NCI-H1092 (cell line): ENCODE data around the gene MTAP.
"Not testable (repeated sequence)": the region's sequence is repeated elsewhere in the genome, so short reads cannot be mapped to it uniquely, and the experiment has no call there.

Experiments
- DNase-seq: peaks from one replicate; lab custom pipeline; 2025; lab: John Stamatoyannopoulos, UW

The MTAP gene

GRCh38 chr9:21919377-21920362 is 117.2 kb downstream of the MTAP start:
- DNase-seq = no peak

- DNase-seq = no peak
These were observed 121.3 kb downstream of the MTAP start for GRCh38 chr9:21923694-21924093.

DNA sequence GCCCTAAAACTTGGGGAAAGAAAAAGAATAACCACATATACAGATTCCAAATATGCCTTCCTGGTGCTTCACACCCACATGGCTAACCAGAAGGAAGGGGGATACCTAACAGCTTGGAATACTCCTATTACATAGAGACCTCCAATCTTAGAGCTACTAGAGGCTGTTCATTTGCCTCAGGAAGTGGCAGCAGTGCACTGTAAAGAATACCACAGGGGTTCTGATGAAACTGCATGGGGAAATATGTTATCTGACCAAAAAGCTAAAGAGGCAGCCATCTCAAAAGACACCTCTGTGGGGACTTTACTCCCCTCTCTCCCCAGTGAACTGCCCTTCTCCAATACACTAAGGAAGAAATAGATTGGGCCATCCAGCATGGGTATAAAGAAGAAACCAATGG is 125.3 kb downstream of the MTAP start:
- no peak for DNase-seq

GRCh38 chr9:21931428-21931827 is 129.0 kb downstream of the MTAP start:
- DNase-seq = no peak

- no peak for DNase-seq
These were observed 130.8 kb downstream of the MTAP start for GRCh38 chr9:21933281-21933680.

DNA sequence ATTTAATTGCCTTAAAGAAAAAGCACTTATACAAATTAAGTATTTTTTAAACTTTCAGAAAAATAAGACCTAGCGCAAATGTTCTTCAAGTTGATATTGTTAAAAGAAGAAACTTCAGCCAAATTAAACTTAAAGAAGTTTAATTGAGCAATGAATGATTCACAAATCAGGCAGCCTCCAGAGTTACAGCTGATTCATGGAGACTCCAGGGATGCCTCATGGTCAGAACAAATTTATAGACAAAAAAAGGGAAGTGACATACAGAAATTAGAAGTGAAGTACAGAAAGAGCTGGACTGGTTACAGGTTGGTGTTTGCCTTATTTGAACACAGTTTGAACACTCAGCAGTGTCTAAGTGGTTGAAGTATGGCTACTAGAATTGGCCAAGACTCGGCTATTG is 131.4 kb downstream of the MTAP start:
- no peak for DNase-seq

DNA sequence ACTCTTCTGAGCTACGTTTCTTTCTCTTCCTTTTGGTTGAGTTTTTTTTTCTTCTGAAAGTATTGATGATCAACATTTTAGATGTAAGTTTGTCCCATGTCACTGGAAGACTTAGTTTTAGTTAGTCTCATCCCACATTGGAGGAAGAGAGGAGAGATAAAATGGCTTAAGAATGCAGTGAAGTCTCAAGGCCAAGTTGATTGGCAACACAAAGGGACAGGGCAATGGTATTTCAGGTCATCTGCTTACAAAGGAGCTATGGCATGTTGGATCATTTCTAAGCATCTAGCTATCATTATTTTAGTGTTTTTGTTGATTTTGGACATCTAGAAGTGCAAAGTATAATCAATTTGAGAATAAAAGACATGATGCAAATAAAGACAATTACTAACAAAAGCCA is 133.2 kb downstream of the MTAP start:
- no peak for DNase-seq

DNA sequence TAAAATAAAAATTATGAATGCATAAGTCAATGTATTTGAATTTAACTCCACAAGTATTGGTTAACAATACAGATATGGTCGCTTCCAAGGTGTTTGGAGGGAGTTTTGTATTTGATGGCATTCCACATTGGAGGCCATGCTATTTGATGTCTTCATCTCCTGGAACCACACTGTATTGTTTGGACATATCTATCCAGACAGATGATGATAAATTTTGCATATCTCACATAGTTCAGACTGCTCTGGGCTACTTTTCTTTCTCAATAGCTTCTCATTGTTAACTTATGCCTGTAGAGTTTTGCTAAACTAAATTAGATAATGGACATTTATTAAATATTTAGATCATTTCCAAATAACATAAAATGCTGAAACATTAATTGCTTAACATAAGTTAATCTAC is 133.7 kb downstream of the MTAP start:
- no peak for DNase-seq

DNA sequence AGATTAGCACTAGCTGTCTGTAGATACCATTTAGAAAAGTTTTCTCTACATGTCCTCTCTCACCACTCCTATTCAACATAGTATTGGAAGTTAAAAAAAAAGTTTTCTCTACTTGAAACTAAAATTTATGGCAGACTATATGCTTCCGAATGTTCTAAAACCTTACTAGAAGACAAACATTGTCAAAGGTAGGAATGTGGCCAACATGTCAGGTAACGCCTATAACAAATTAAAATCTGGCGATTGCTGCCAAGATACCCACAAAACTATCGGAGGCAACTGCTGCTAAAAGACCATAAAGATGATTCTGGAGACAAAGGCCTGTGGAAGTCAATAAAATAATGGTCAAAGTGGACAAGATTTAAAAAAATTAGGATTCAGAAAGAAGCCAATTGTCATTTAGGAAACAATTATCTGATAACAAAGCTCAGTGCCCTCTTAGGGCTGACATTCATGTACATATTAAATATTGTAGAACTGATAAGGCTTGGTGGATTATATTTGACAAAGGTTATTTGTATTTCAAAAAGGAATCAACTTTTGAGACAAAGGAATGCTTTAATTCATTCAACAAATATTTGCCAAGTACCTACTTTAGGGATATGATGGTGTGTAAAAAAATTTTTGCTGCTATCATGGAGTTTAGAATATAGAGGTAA is 139.0 kb downstream of the MTAP start:
- no peak for DNase-seq

GRCh38 chr9:21943464-21943863 is 141.0 kb downstream of the MTAP start:
- DNase-seq = no peak

- no peak for DNase-seq
These were observed 143.2 kb downstream of the MTAP start for GRCh38 chr9:21945606-21946005.

- DNase-seq = no peak
These were observed 156.4 kb downstream of the MTAP start for GRCh38 chr9:21958833-21959232.

- DNase-seq = not testable (repeated sequence)
These were observed 156.8 kb downstream of the MTAP start for GRCh38 chr9:21959268-21959667.

DNA sequence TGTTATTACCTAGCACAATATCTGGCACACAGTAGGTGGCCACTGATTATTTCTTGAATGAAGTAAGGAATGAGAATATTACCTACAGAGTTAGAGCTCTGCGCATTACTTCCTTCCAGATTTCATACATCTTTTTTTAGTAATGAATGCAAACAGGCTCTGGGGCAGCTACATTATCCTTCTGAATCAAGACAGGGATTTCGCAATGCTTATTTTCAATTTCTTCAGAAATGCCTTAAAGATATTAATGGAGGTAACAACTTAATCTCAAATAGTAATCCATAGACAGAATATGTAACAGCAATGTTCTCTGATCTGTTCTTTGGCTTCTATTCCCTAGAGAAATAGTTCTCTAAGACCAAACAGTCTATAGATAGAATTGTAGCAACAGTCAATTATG is 159.1 kb downstream of the MTAP start:
- no peak for DNase-seq

DNA sequence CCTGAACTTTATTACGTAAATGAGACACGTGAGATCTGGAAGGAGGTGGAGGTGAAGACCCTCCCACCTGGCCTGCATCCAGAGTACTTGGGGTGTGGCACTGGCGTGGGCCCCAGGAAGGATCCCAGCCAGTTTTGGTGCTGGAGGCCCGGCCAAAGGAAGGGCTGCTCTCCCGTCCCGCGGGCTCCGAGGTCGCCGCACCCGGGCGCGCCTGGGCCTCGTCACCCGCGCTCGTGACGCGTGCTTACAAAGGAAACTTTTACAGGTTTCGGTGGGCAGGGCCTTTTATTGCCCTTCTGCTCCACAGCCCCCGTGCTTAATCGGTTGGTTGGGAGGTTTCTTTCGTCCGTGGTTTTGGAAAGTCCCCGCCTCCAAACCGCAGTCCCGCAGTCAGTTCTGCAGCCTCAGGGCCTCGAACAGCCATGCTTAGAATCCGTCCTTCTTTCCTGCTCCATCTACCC is 162.5 kb downstream of the MTAP start:
- DNase-seq = no peak

DNA sequence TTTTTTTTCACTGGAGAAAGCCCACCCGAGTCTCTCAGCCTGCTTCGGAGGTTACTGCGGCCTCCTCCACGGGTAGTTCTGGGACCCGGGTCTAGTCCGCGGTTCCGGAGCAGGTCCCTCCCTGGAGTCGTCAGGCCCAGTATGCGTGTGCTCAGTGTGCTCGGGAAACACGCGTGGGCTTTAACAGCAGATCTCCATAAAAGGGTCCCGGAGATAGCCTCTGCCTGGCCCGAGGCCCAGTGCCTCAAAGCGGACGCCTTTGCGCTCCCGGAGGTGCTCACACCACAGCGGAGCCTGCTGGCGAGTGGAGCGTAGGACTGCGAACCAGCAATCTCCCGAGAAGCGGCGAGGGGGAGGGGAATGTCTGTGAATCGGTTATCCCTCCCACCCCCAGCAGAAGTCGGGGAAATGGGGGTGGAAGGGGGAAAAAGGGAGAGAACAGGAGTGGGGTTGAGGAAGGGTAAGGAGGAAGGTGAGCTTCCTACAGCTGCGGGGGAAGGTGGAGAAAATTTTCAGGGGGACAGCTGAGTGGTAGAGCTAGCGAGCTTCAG is 163.0 kb downstream of the MTAP start:
- no peak for DNase-seq

DNA sequence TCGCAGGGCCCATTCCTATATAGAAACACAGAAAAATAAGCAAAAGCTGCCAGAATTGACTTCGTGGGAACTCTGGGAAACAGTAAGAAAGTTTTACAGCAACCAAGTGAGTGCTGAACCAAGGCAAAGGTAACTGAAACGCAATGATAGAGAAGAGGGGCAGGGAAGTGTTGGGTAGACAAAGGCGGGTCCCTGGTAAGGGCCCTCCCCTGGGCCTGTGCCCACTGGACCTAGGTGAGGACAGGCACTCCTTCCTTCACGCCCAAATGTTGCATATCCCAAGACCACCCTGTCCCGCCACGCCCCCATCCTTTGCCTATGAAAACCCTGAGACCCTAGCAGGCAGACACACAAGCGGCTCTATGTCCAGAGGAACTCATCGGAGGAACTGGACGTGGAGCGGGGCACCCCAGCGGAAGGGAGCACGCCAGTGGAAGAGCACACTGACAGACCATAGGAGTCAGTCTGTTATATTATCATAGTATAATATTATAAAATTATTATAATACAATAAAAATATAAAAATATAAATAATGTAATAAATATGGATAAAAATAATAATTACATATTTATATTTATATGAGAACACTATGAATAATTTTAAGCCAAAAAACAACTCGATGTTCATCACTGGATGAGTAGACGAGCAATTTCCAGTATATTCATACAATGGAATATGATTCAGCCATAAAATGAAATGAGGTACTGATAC is 163.9 kb downstream of the MTAP start:
- DNase-seq = no peak

DNA sequence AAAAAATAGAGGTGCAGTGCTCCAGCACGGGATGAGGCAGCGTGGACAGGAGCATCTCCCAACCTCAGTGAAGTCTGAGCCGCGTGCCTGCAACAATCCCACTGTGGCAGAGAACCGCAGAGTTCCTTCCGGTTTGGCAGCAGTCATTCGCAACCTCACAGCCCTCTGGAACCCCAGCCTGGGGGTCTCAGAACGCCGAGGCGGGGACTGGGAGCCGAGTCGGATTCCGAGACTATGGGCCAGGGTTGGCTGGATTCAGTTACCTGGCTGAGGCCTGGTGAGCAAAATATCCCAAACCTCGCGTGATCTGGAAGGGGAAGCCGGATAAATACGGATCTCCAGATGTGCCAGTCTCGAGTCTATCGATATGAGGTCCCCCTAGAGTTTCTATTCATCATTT is 164.7 kb downstream of the MTAP start:
- no peak for DNase-seq

DNA sequence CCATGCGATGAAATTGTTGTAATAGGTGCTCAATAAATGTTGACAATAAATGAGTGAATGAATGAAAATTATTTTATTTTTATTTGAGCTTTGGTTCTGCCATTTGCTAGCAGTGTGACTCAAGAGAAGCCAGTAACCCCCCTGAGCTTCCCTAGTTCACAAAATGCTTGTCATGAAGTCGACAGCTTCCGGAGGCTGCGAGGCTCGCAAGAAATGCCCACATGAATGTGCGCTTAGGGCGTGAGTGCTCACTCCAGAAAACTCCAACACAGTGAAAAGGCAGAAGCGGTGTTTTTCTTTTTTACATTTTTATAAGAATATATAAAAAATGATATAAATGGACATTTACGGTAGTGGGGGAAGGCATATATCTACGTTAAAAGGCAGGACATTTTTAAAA is 165.3 kb downstream of the MTAP start:
- DNase-seq = no peak

DNA sequence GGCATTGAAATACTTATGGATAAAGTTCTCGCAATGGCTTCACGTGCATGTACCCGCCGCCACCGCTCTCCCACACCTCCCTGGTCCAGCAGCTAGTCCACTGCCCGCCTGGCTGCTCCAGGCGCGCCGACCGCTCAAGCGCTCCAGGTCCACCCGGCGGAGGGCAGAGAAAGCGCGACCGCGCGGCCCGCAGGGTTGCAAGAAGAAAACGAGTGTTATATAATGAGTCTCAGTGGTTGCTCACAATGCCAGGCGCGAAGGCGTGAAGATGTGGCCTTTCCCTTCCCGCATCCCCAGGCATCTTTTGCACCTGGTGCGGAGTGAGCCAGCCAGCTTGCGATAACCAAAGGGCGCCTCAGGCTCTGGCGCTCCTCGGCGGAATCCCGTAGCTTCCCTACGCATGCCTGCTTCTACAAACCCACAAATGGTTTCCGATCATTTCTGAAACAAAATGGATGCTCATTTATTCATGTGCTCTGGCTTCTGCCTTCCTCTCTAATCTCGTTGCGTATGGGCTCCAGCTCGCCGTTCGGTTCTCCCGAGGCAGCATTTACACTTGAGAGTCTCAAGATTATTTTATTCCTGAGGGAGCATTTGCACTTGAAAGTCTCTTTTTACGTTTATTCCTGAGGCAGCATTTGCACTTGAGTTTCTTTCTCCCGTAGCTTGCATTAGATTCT is 166.0 kb downstream of the MTAP start:
- no peak for DNase-seq

DNA sequence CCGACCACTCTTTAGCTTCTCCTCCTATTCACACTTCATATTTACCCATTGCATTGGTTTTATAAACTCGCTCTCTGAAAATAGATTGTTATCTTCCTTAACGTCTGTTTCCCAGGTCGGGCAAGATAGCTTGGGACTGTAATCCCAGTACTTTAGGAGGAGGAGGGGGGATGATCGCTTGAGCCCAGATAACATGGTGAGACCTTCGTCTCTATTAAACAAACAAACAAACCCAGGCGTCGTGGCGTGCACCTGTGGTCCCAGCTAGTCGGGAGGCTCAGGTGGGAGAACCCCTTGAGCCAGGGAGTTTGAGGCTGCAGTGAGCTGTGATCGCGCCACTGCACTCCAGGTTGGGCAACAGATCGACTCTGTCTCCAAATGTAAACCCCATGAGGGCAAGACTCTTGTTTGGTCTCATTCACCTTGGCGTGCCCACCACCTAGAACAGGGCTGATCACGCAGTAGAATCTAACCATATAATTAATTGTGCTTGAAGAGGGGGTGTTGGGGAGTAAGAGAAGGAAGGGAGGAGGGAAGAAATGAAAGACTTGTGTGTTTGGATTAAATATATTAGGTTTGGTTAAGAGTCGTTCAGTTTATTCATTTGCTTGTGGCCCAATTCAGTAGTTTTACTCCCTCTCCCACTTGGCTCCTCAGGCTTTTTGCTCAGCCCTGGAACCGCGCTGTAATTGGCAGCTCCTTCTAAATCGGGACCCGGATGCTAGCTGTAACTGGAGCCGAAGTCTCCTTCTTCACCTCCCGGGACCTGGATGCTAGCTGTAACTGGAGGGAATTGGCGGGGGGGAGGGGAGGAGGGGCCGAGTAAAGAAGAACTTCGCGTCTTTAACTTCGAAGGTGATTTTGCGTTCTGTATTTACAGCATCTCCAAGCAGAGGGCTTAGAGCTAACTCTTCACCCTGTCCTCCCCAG is 166.8 kb downstream of the MTAP start:
- no peak for DNase-seq
